GM23248 (cell line): ENCODE data around the gene SCOC. TPM values are rescaled to one million over a fixed set of nuclear protein-coding genes. Genes with fewer than 3 reads are reported as not detected.

ENCODE experiments used
- DNase-seq: peaks from one replicate; pipeline ENCODE4 v3.0.0-alpha.2; 2015
- H2AFZ ChIP-seq: fragments of 200-600 bp; sonication (generic); 2 replicates; pipeline ENCODE4 v1.6.1; 2016; ENCODE audit warnings: antibody characterized with exemption
- H3F3A ChIP-seq: fragments of 200-600 bp; sonication (generic); 2 replicates; pipeline ENCODE4 v1.6.1; 2016; ENCODE audit warnings: mild to moderate bottlenecking, antibody characterized with exemption, mixed run types; ENCODE audit not compliant: insufficient read depth
- H3K27ac ChIP-seq: fragments of 200-600 bp; sonication (generic); 2 replicates; pipeline ENCODE4 v1.5.1; 2016; ENCODE audit warnings: mild to moderate bottlenecking
- H3K27me3 ChIP-seq: fragments of 200-600 bp; sonication (generic); replicated peaks from 2 replicates; pipeline ENCODE4 v1.6.1; 2016; ENCODE audit warnings: mild to moderate bottlenecking; ENCODE audit not compliant: insufficient read depth
- H3K36me3 ChIP-seq: fragments of 200-600 bp; sonication (generic); 2 replicates; pipeline ENCODE4 v1.6.1; 2016; ENCODE audit warnings: low read depth, mild to moderate bottlenecking
- H3K4me1 ChIP-seq: fragments of 200-600 bp; sonication (generic); 2 replicates; pipeline ENCODE4 v1.6.1; 2016; ENCODE audit warnings: mild to moderate bottlenecking; ENCODE audit not compliant: insufficient read depth
- H3K4me2 ChIP-seq: fragments of 200-600 bp; sonication (generic); one replicate; pipeline ENCODE4 v1.6.1; 2016; ENCODE audit warnings: mild to moderate bottlenecking; ENCODE audit not compliant: unreplicated experiment
- H3K4me3 ChIP-seq: fragments of 200-600 bp; sonication (generic); 2 replicates; pipeline ENCODE4 v1.5.1; 2016; ENCODE audit warnings: mild to moderate bottlenecking
- H3K79me2 ChIP-seq: fragments of 200-600 bp; sonication (generic); 2 replicates; pipeline ENCODE4 v1.6.1; 2016; ENCODE audit warnings: mild to moderate bottlenecking; ENCODE audit not compliant: insufficient read depth
- H3K9ac ChIP-seq: fragments of 200-600 bp; sonication (generic); 2 replicates; pipeline ENCODE4 v1.6.1; 2016; ENCODE audit warnings: mild to moderate bottlenecking
- H3K9me2 ChIP-seq: fragments of 200-600 bp; sonication (generic); 2 replicates; pipeline ENCODE4 v1.6.1; 2016; ENCODE audit warnings: mixed run types, mild to moderate bottlenecking, moderate library complexity; ENCODE audit not compliant: insufficient read depth
- H3K9me3 ChIP-seq: fragments of 200-600 bp; sonication (generic); one replicate; pipeline ENCODE4 v1.6.1; 2017; ENCODE audit warnings: low read depth
- H4K20me1 ChIP-seq: fragments of 200-600 bp; sonication (generic); 2 replicates; pipeline ENCODE4 v1.6.0; 2016; ENCODE audit not compliant: insufficient read depth
- EZH2 ChIP-seq: fragments of 200-600 bp; sonication (generic); IDR thresholded peaks from 2 replicates; pipeline ENCODE4 v1.6.1; 2018; ENCODE audit warnings: antibody characterized with exemption, mild to moderate bottlenecking; ENCODE audit not compliant: insufficient read depth, poor library complexity, severe bottlenecking
- EZH2phosphoT487 ChIP-seq: fragments of 200-600 bp; sonication (generic); IDR thresholded peaks from 2 replicates; pipeline ENCODE4 v1.6.1; 2018; ENCODE audit warnings: antibody characterized with exemption, moderate library complexity, mild to moderate bottlenecking, low read depth; ENCODE audit not compliant: insufficient read depth
- WGBS, 2 experiments: methylation state at CpG; one replicate each; pipeline ENCODE4 v1.1.6; 2015 to 2017; ENCODE audit warnings: low lambda C conversion rate in 2 of 2, low coverage in 1 of 2; ENCODE audit errors: missing lambda C conversion rate in 2 of 2; 5-methylcytosine and 5-hydroxymethylcytosine counted together
- in situ Hi-C: fragments of 300-500 bp; cut with MboI; formaldehyde crosslinking; loops from 2 replicates; pipeline ENCODE4 v1.15.0; 2020
- polyA plus RNA-seq: library from polyadenylated mRNA; unstranded; fragments of >200 nt; fragmentation: Nextera tagmentation; extraction: Ambion mirVana; gene quantifications from 2 replicates; pipeline ENCODE4 v1.2.1, GENCODE V29; 2016
- total RNA-seq: library from RNA; depleted of rRNA; stranded (reverse); fragments of >200 nt; shearing (Covaris generic); gene quantifications from 2 replicates; pipeline ENCODE4 v1.2.3, GENCODE V29; 2014

SCOC gene
- total and polyA plus RNA-seq, 2 experiments from 2014 or later = 104 to 124 TPM

DNA sequence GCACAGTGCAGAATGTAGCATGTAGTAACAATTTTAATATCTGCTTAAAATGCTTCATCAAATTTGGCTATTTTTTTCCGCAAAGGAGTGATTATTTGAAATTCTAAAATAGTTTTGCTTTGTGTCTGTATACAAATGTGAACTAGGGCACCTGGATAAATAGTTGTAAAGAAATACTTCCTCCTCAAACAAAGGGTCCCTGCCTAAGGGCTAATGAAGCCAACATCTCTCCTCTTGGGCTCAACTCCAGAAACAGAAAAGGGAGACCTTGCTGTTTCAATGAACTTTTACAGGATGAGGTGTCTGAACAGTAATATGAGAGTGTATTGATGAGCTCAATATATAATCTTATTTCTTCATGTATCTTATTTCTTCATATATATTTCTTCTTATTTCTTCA is 30.8 kb upstream of the SCOC start:
- no peaks in the 10 kb centered on the region for H3K9me2 ChIP-seq
- H2AFZ ChIP-seq = no peak overlapping the region
- H3K9ac ChIP-seq = no peak overlapping the region
- H3F3A ChIP-seq = no peaks in the 10 kb centered on the region
- no peak overlapping the region for H3K4me3 ChIP-seq
- no peaks in the 10 kb centered on the region for H3K36me3 ChIP-seq
- 74 to 77% methylated on average over 1 of the region's 1 CpG for WGBS, 2 experiments
- H4K20me1 ChIP-seq = no peaks in the 10 kb centered on the region
- no peak for DNase-seq
- no peak overlapping the region for H3K27ac ChIP-seq
- H3K79me2 ChIP-seq = no peaks in the 10 kb centered on the region
- in situ Hi-C loops = no loop called here
- H3K4me1 ChIP-seq = no peaks in the 10 kb centered on the region
- H3K4me2 ChIP-seq = no peak overlapping the region
- H3K27me3 ChIP-seq = no peaks in the 10 kb centered on the region
- H3K9me3 ChIP-seq = no peaks in the 10 kb centered on the region
- TF ChIP-seq EZH2phosphoT487 (no peak), EZH2 (no peak)

GRCh38 chr4:140343303-140343702 is 30.1 kb upstream of the SCOC start:
- Histone ChIP-seq H3K4me3 (no peak overlapping the region), H3K9me3 (no peaks in the 10 kb centered on the region), H3K4me2 (no peak overlapping the region), H3K36me3 (no peaks in the 10 kb centered on the region), H4K20me1 (no peaks in the 10 kb centered on the region), H3F3A (no peaks in the 10 kb centered on the region), H3K9me2 (no peaks in the 10 kb centered on the region), H3K9ac (no peak overlapping the region), H3K4me1 (no peaks in the 10 kb centered on the region), H3K27me3 (no peaks in the 10 kb centered on the region), H2AFZ (no peak overlapping the region), H3K79me2 (no peaks in the 10 kb centered on the region), H3K27ac (no peak overlapping the region)
- no peak for DNase-seq
- in situ Hi-C loops = no loop called here
- no peak for TF ChIP-seq EZH2phosphoT487
- no peak for TF ChIP-seq EZH2
- 23 to 26% methylated on average over 5 of the region's 5 CpGs for whole genome bisulfite sequencing, 2 experiments

DNA sequence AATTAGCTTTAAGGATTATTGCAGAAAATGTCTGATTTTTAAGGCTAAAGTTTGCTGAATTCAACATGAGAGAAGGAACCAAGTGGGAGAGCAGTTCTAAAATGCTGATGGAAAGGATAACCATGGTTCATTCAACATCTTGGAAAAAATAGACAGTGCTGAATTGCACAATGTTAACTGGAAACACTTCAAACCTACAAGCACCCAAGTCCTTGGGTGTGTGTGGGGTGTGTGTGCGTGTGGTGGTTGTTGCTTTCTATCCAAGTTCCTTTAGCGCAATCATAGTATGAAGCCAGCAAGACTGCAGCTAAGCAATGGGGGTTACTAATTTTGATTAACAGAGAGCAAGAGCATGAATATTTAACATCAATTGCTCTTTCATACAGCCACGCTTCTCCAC is 29.3 kb upstream of the SCOC start:
- no peaks in the 10 kb centered on the region for H3K79me2 ChIP-seq
- no peak overlapping the region for H3K9ac ChIP-seq
- H3K9me2 ChIP-seq = no peaks in the 10 kb centered on the region
- H3K27ac ChIP-seq = no peak overlapping the region
- no peaks in the 10 kb centered on the region for H3K36me3 ChIP-seq
- no peaks in the 10 kb centered on the region for H3K4me1 ChIP-seq
- TF ChIP-seq EZH2phosphoT487 = no peak
- TF ChIP-seq EZH2 = no peak
- H2AFZ ChIP-seq = no peak overlapping the region
- H4K20me1 ChIP-seq = no peaks in the 10 kb centered on the region
- 24 to 26% methylated on average over 3 of the region's 3 CpGs for WGBS, 2 experiments
- no peak overlapping the region for H3K4me2 ChIP-seq
- H3K9me3 ChIP-seq = no peaks in the 10 kb centered on the region
- no peaks in the 10 kb centered on the region for H3K27me3 ChIP-seq
- H3F3A ChIP-seq = no peaks in the 10 kb centered on the region
- peak; percentile 40 for DNase-seq
- H3K4me3 ChIP-seq = no peak overlapping the region
- in situ Hi-C loops = no loop called here

- no peak overlapping the region for H3K9ac ChIP-seq
- no peaks in the 10 kb centered on the region for H3K9me2 ChIP-seq
- H3K36me3 ChIP-seq = no peaks in the 10 kb centered on the region
- H3K4me1 ChIP-seq = no peaks in the 10 kb centered on the region
- H2AFZ ChIP-seq = no peak overlapping the region
- TF ChIP-seq EZH2phosphoT487 (no peak), EZH2 (no peak)
- H3F3A ChIP-seq = no peaks in the 10 kb centered on the region
- in situ Hi-C loops = no loop called here
- no peak overlapping the region for H3K4me3 ChIP-seq
- peaks cover 4% of the 10 kb centered on the region; the same call in 1 of the 2 replicates for H3K27me3 ChIP-seq
- no peak for DNase-seq
- H3K9me3 ChIP-seq = no peaks in the 10 kb centered on the region
- no peaks in the 10 kb centered on the region for H3K79me2 ChIP-seq
- H3K4me2 ChIP-seq = no peak overlapping the region
- no peak overlapping the region for H3K27ac ChIP-seq
- WGBS, 2 experiments = 68 to 78% methylated on average over 9 of the region's 9 CpGs
- no peaks in the 10 kb centered on the region for H4K20me1 ChIP-seq
Observed at GRCh38 chr4:140344621-140345020, 28.8 kb upstream of the SCOC start.

DNA sequence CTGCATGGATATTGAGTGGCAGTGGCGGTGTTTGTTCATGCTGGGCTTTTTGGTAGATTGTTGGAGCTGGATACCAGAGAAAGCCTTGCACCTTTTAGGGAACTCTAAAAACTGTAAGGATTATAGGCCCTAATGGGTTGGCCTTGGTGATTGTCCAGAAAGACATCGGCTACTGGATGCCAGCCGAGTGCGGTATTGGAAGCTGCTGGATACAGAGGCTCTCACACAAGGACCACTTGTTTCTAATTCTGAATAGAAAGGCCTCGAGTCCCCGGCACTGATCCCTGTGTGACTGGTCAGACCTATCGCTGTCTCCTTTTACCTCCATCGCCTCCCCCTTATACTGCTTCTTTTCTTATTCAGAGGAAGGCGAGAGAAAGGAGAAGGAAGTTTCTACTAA is 27.3 kb upstream of the SCOC start:
- Histone ChIP-seq H3F3A (no peaks in the 10 kb centered on the region), H3K27me3 (peaks cover 10% of the 10 kb centered on the region; the same call in 1 of the 2 replicates), H3K79me2 (no peaks in the 10 kb centered on the region), H3K9ac (no peak overlapping the region), H3K4me3 (no peak overlapping the region), H2AFZ (no peak overlapping the region), H4K20me1 (no peaks in the 10 kb centered on the region), H3K27ac (no peak overlapping the region), H3K4me1 (no peaks in the 10 kb centered on the region), H3K4me2 (no peak overlapping the region), H3K9me2 (no peaks in the 10 kb centered on the region), H3K9me3 (no peaks in the 10 kb centered on the region), H3K36me3 (no peaks in the 10 kb centered on the region)
- in situ Hi-C loops = no loop called here
- 80 to 83% methylated on average over 9 of the region's 9 CpGs for WGBS, 2 experiments
- no peak for DNase-seq
- TF ChIP-seq EZH2phosphoT487 = no peak
- no peak for TF ChIP-seq EZH2
